OCI-LY3 (cell line): ENCODE measurements around the gene NDUFA6.

Experiments used
- H2AFZ ChIP-seq: fragments of 200-600, 300-600 bp; shearing (Covaris generic); 2 replicates; pipeline ENCODE4 v1.6.0; 2014; ENCODE audit warnings: antibody characterized with exemption, low read depth, low read length
- H3K27ac ChIP-seq: fragments of 200-600, 300-600 bp; sonication (generic); 2 replicates; pipeline ENCODE4 v1.5.1; 2014; ENCODE audit warnings: mild to moderate bottlenecking, low read length, moderate library complexity, mixed read lengths
- H3K27me3 ChIP-seq: fragments of 200-600, 300-600 bp; sonication (generic); 2 replicates; pipeline ENCODE4 v1.6.1; 2014; ENCODE audit warnings: low read depth, low read length, mixed read lengths
- H3K36me3 ChIP-seq: fragments of 200-600, 300-600 bp; sonication (generic); replicated peaks from 2 replicates; pipeline ENCODE3; 2014; ENCODE audit warnings: low read depth, low read length, mixed read lengths
- H3K4me1 ChIP-seq: fragments of 300-600, 200-600 bp; sonication (generic); 2 replicates; pipeline ENCODE4 v1.6.1; 2014; ENCODE audit warnings: low read length, mixed read lengths
- H3K4me2 ChIP-seq: fragments of 200-600, 300-600 bp; sonication (generic); 2 replicates; pipeline ENCODE4 v1.6.1; 2014; ENCODE audit warnings: low read length, mixed read lengths
- H3K4me3 ChIP-seq: fragments of 300-600, 200-600 bp; sonication (generic); 2 replicates; pipeline ENCODE4 v1.5.1; 2014; ENCODE audit warnings: antibody characterized with exemption, mild to moderate bottlenecking, low read length, moderate library complexity
- H3K79me2 ChIP-seq: fragments of 300-600, 200-600 bp; shearing (Covaris generic); 2 replicates; pipeline ENCODE4 v1.6.1; 2014; ENCODE audit warnings: mild to moderate bottlenecking, low read length, mixed read lengths
- H3K9ac ChIP-seq: fragments of 300-600, 200-600 bp; shearing (Covaris generic); 2 replicates; pipeline ENCODE4 v1.6.0; 2014; ENCODE audit warnings: mild to moderate bottlenecking, low read length, moderate library complexity
- H3K9me3 ChIP-seq: fragments of 200-600, 300-600 bp; shearing (Covaris generic); 2 replicates; pipeline ENCODE4 v1.6.1; 2014; ENCODE audit warnings: low read length, mixed read lengths; ENCODE audit not compliant: insufficient read depth
- H4K20me1 ChIP-seq: fragments of 200-600, 300-600 bp; sonication (generic); 2 replicates; pipeline ENCODE4 v1.6.1; 2016; ENCODE audit warnings: low read length, mixed read lengths; ENCODE audit not compliant: insufficient read depth
- EZH2phosphoT487 ChIP-seq: fragments of 200-600 bp; shearing (Covaris generic); IDR thresholded peaks from 2 replicates; pipeline ENCODE4 v1.6.1; 2018; ENCODE audit warnings: antibody characterized with exemption, mixed run types, low read depth
- TF ChIP-seq, protein P1 (sequence below): fragments of 200-600, 300-600 bp; sonication (generic); IDR thresholded peaks from 2 replicates; pipeline ENCODE4 v1.5.1; 2014; ENCODE audit warnings: antibody characterized with exemption, low read length, low read depth

Gene NDUFA6

DNA sequence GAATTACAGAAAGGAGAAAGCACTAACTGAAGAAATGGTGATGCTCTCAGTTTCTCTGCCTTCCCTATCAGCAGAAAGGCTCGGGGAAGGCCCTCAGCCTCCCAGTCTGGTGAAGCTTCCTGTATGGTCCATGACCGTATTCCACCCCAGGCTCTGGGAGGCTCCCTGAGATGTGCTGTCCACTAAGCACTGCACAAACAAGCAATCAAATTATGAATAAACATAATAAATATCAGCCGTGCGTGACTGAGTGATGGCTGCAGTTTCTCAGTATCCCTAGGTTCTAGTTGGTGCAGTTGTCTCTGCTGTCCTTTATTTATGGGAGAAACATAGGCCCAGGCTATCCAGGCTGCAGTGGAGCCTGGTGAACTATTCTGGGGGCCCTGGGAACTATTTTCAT, 7.5 kb downstream of the NDUFA6 start:
- no peaks in the 10 kb centered on the region for H4K20me1 ChIP-seq
- no peaks in the 10 kb centered on the region for H3K9me3 ChIP-seq
- H3K4me3 ChIP-seq: no peak overlapping the region
- H3K36me3 ChIP-seq: peaks cover 44% of the 10 kb centered on the region
- no peak overlapping the region for H2AFZ ChIP-seq
- no peak overlapping the region for H3K27ac ChIP-seq
- peaks cover 17% of the 10 kb centered on the region for H3K4me1 ChIP-seq
- H3K9ac ChIP-seq: no peak overlapping the region
- H3K27me3 ChIP-seq: no peaks in the 10 kb centered on the region
- no peak overlapping the region for H3K4me2 ChIP-seq
- H3K79me2 ChIP-seq: peaks cover 31% of the 10 kb centered on the region
- TF ChIP-seq EZH2phosphoT487: no peak
- TF ChIP-seq, protein P1, sequence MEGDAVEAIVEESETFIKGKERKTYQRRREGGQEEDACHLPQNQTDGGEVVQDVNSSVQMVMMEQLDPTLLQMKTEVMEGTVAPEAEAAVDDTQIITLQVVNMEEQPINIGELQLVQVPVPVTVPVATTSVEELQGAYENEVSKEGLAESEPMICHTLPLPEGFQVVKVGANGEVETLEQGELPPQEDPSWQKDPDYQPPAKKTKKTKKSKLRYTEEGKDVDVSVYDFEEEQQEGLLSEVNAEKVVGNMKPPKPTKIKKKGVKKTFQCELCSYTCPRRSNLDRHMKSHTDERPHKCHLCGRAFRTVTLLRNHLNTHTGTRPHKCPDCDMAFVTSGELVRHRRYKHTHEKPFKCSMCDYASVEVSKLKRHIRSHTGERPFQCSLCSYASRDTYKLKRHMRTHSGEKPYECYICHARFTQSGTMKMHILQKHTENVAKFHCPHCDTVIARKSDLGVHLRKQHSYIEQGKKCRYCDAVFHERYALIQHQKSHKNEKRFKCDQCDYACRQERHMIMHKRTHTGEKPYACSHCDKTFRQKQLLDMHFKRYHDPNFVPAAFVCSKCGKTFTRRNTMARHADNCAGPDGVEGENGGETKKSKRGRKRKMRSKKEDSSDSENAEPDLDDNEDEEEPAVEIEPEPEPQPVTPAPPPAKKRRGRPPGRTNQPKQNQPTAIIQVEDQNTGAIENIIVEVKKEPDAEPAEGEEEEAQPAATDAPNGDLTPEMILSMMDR: no peak

DNA sequence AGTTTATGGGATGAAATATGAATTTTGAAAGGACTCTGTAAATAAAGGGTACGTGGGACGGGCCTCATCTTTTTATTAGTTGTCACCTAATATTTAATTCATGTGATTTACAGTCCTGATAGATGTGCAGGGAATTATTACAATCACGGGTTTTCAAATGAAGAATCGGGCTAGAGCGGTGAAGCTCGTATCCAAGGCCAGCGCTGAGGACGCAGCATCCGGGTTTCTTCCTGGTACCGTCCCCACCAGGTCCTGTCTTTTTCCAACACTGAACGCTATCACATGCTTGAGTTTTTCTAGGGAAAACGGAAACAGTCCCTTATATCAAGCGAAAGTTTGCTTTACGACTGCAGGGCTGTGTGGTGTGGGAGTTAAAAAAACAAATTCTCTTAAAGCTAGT, 10.3 kb downstream of the NDUFA6 start:
- H2AFZ ChIP-seq: peak overlapping the region; percentile 84; the same call in 1 of the 2 replicates
- TF ChIP-seq, protein P1: no peak
- TF ChIP-seq EZH2phosphoT487: no peak
- peak overlapping the region; percentile 81 for H3K9ac ChIP-seq
- peak overlapping the region; percentile 81 for H3K4me2 ChIP-seq
- H3K4me1 ChIP-seq: peaks cover 17% of the 10 kb centered on the region
- no peaks in the 10 kb centered on the region for H3K9me3 ChIP-seq
- H3K27me3 ChIP-seq: no peaks in the 10 kb centered on the region
- H3K27ac ChIP-seq: peak overlapping the region; percentile 74
- peaks cover 15% of the 10 kb centered on the region for H3K79me2 ChIP-seq
- H4K20me1 ChIP-seq: no peaks in the 10 kb centered on the region
- H3K4me3 ChIP-seq: peak overlapping the region; percentile 83
- H3K36me3 ChIP-seq: peaks cover 23% of the 10 kb centered on the region

DNA sequence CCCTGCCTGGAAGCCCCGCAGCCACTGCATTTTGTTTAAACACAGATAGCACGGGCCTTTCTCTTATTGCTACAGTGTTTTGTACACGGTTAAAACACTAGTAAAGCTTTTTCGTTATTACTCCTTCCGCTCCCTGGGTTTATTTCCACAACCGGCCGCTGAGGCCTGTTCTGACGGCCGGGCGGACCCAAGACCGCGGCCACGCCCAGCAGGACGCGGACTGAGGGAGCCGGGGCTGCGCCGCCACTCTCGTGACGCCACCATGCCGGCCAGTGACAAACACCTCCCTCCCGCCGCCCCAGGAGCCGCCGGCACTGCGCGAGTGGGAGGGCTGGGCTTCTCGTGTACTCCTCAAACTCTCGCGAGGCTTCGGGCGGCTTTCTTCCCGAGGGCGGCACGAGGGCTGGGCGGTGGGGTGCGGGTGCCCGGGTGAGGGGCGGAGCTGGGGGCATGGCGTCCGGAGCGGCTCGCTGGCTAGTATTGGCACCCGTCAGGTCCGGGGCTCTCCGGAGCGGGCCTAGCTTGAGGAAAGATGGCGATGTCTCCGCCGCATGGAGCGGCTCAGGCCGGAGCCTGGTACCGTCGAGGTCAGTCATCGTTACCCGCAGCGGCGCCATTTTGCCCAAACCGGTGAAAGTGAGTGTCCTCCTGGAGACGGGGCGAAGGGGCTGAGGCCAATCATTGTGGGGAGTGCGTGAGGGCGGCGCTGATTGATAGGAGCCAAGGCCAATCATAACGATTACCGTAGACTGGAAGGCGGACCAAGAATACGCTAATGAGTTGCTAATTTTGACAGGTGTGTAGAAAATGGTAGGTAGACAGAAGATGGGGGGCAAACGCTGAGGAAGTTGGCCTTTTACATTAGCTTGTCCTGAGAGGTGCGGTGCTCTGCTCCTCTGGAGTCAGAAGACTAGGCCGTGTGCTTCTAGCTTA, 11.0 kb downstream of the NDUFA6 start, which contains the start of gene SMDT1:
TSS of gene SMDT1 (plus strand) at position 382 of the 933 bp plus-strand sequence. CDS start at position 451, 69 bp downstream.
- H3K27me3 ChIP-seq: no peaks in the 10 kb centered on the region
- H3K27ac ChIP-seq: peak within 1 kb of the TSS; percentile 74
- peaks cover 18% of the 10 kb centered on the region for H3K36me3 ChIP-seq
- H3K4me3 ChIP-seq: peak within 1 kb of the TSS; percentile 83
- H3K79me2 ChIP-seq: peaks cover 15% of the 10 kb centered on the region
- no peak for TF ChIP-seq EZH2phosphoT487
- TF ChIP-seq, protein P1: no peak
- H3K9me3 ChIP-seq: no peaks in the 10 kb centered on the region
- H3K4me1 ChIP-seq: peaks cover 17% of the 10 kb centered on the region
- peak within 1 kb of the TSS; percentile 81 for H3K4me2 ChIP-seq
- peak within 1 kb of the TSS; percentile 84 for H2AFZ ChIP-seq
- H4K20me1 ChIP-seq: no peaks in the 10 kb centered on the region
- peak within 1 kb of the TSS; percentile 81 for H3K9ac ChIP-seq

DNA sequence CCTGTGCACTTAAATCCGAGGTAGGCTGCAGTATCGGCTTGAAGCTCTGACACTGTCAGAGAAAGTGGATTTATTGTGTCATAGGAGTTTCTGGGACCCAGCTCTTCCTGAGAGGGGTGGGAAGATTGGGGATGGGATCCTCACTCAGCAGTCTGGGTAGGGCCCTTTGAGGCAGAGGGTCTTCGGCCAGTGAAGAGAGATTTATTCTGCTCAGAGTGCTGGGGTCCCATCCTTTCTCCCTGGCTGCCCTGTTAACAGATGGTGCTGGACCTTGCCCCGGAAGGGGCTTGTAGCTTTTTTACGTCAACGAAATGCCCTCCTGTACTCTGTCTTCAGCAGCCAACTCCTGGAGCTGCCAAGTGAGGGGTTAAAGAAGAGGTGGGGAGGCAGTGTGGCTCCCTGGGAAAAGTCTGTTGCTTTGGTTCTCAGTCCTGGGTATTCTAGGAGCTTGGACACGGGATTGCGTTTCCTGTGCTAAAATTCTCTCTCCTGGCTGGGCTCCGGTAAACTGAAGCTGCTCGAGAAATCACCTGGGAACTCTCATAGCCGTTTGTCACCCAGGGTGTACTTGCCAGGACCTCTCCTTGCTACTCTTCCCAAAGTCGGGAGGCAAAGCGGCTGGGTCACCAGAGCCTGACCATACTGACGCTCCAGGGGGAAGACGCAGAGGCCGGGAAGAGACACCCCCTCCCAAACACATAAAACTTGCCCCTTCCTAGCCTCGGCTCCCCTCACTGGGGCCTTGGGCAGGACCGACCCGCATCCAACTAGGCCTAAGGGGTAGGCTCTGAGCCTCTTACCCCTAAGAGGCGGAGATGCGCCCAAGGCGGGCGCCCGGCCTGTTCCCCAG, 11.9 kb downstream of the NDUFA6 start:
- H3K27me3 ChIP-seq: no peaks in the 10 kb centered on the region
- peak overlapping the region; percentile 81 for H3K9ac ChIP-seq
- peak overlapping the region; percentile 81 for H3K4me2 ChIP-seq
- H3K4me3 ChIP-seq: peak overlapping the region; percentile 83
- peak overlapping the region; percentile 5; the same call in 1 of the 2 replicates for H2AFZ ChIP-seq
- no peak for TF ChIP-seq EZH2phosphoT487
- TF ChIP-seq, protein P1: no peak
- no peaks in the 10 kb centered on the region for H3K9me3 ChIP-seq
- peaks cover 17% of the 10 kb centered on the region for H3K4me1 ChIP-seq
- H3K79me2 ChIP-seq: peaks cover 15% of the 10 kb centered on the region
- H4K20me1 ChIP-seq: no peaks in the 10 kb centered on the region
- H3K27ac ChIP-seq: peak overlapping the region; percentile 74
- peaks cover 12% of the 10 kb centered on the region for H3K36me3 ChIP-seq
